Cardiac muscle cell (in vitro differentiated cells and primary cell): Measurements from ENCODE around the gene ITIH5. TPM values are rescaled to one million over a fixed set of nuclear protein-coding genes. Genes with fewer than 3 reads are reported as not detected.

Experiments
- DNase-seq, 2 donors: peaks; one replicate each; pipeline versions ENCODE4 v3.0.0 to v3.0.0-alpha.2; 2010 to 2017; ENCODE audit warnings: low read depth in 1 of 2, low spot score in 1 of 2
- H3K27ac ChIP-seq: fragments of 200-600 bp; sonication (generic); 2 replicates; pipeline ENCODE4 v1.5.1; 2016
- H3K27me3 ChIP-seq: fragments of 200-600 bp; sonication (generic); 2 replicates; pipeline ENCODE4 v1.6.0; 2016; ENCODE audit warnings: control low read depth
- H3K36me3 ChIP-seq: fragments of 200-600 bp; sonication (generic); 2 replicates; pipeline ENCODE4 v1.5.1; 2016; ENCODE audit warnings: control low read depth
- H3K4me1 ChIP-seq: fragments of 200-600 bp; sonication (generic); 2 replicates; pipeline ENCODE4 v1.8.1; 2017; ENCODE audit warnings: low read depth, mild to moderate bottlenecking, mixed run types
- H3K4me3 ChIP-seq: fragments of 200-600 bp; sonication (generic); 2 replicates; pipeline ENCODE4 v1.5.1; 2016; ENCODE audit warnings: mild to moderate bottlenecking
- H3K9me3 ChIP-seq: fragments of 200-600 bp; sonication (generic); 2 replicates; pipeline ENCODE4 v1.5.1; 2017; ENCODE audit warnings: low read depth, mild to moderate bottlenecking, control low read depth
- CTCF ChIP-seq: IDR thresholded peaks from 2 replicates; pipeline ENCODE4 v1.5.1; 2012; ENCODE audit warnings: low read depth, mild to moderate bottlenecking, low read length
- polyA plus RNA-seq: library from polyadenylated mRNA; unstranded; fragments of >200 nt; fragmentation: Nextera tagmentation; extraction: Ambion mirVana; gene quantifications from 2 replicates; pipeline ENCODE4 v1.2.1, GENCODE V29; 2016
- total RNA-seq: library from RNA; depleted of rRNA; stranded (reverse); fragments of >200 nt; gene quantifications from 2 replicates; pipeline ENCODE4 v1.2.3, GENCODE V29; 2016

Gene ITIH5
- total and polyA plus RNA-seq, 2 experiments from 2014 or later = 0.11 to 0.60 TPM

DNA sequence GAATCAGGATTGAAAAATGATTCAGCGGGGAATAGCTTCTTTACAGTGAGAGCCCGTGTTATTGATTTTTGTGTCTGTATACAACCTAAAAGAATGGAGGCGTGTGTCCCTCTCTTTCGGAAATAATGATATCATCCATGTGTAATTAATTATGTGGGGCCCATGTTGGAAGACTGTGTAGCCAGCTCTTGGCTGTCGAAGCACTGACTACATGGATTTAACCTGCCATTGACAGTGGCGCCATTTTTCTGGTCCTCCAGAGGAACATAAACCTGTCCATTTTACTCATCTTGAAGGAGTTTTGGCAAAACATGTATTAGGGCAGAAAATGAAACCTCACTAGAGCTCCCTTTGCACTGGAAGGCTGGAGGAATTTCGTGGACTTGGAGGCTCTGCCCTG is 119.6 kb downstream of the ITIH5 start:
- peaks cover 5% of the 10 kb centered on the region for H3K4me1 ChIP-seq
- no peak overlapping the region for H3K27ac ChIP-seq
- no peak for TF ChIP-seq CTCF
- no peaks in the 10 kb centered on the region for H3K36me3 ChIP-seq
- no peak overlapping the region for H3K4me3 ChIP-seq
- H3K27me3 ChIP-seq = no peaks in the 10 kb centered on the region
- no peak for DNase-seq
- H3K9me3 ChIP-seq = no peaks in the 10 kb centered on the region

- Histone ChIP-seq H3K36me3 (no peaks in the 10 kb centered on the region), H3K4me3 (no peak overlapping the region), H3K27me3 (no peaks in the 10 kb centered on the region), H3K9me3 (no peaks in the 10 kb centered on the region), H3K27ac (no peak overlapping the region), H3K4me1 (peaks cover 11% of the 10 kb centered on the region)
- DNase-seq = no peak
- TF ChIP-seq CTCF = no peak
Observed at GRCh38 chr10:7546385-7546967, 120.3 kb downstream of the ITIH5 start.

DNA sequence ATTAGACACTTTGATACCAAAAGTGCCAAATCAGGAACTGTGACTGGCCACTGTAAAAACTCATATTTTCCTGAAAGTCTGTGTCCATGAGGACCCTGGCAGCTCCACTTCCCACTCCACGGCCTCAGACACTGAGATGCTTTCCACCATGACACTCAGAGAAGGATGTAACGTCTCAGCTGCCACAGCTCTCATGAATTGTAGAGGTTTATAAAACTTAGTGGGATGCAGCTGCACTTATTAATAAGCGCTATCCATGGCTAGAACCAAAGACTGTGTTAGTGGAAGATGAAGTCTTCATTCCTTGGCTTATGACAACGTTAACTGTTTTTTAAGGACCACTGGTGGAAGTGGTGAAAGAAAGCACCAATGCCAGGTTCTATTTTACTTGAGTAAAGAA is 121.0 kb downstream of the ITIH5 start:
- no peak overlapping the region for H3K27ac ChIP-seq
- no peaks in the 10 kb centered on the region for H3K27me3 ChIP-seq
- peaks cover 18% of the 10 kb centered on the region for H3K4me1 ChIP-seq
- H3K36me3 ChIP-seq = no peaks in the 10 kb centered on the region
- DNase-seq = no peak
- no peak for TF ChIP-seq CTCF
- no peak overlapping the region for H3K4me3 ChIP-seq
- H3K9me3 ChIP-seq = no peaks in the 10 kb centered on the region

GRCh38 chr10:7545261-7545660 is 121.5 kb downstream of the ITIH5 start:
- Histone ChIP-seq H3K27ac (no peak overlapping the region), H3K4me1 (peaks cover 18% of the 10 kb centered on the region)
- no peak for TF ChIP-seq CTCF

GRCh38 chr10:7544203-7544602 is 122.6 kb downstream of the ITIH5 start:
- Histone ChIP-seq H3K9me3 (no peaks in the 10 kb centered on the region), H3K27me3 (no peaks in the 10 kb centered on the region), H3K4me1 (peaks cover 18% of the 10 kb centered on the region), H3K27ac (no peak overlapping the region), H3K4me3 (no peak overlapping the region), H3K36me3 (no peaks in the 10 kb centered on the region)
- no peak for TF ChIP-seq CTCF
- DNase-seq = peak in 1 of 2 donors; percentile 92

More at GRCh38 chr10:7545261-7545660, 121.5 kb downstream of the ITIH5 start:
- H3K36me3 ChIP-seq = no peaks in the 10 kb centered on the region
- H3K9me3 ChIP-seq = no peaks in the 10 kb centered on the region
- no peak overlapping the region for H3K4me3 ChIP-seq
- DNase-seq = peak in 1 of 2 donors; percentile 77
- H3K27me3 ChIP-seq = no peaks in the 10 kb centered on the region
